ENCODE data around the gene CSH2.

The CSH2 gene

GRCh38 chr17:63835167-63835720, 38.2 kb downstream of the CSH2 start:
- no peak for ATAC-seq
- TF ChIP-seq ESRRG (CRISPR knock-in tag; IDR thresholded peaks at IDR 0.05) (no peak), OSR1 (CRISPR knock-in tag; IDR thresholded peaks at IDR 0.05) (no peak), BACH2 (CRISPR knock-in tag; IDR thresholded peaks at IDR 0.05; ENCODE audit: borderline replicate concordance) (no peak), GLIS3 (CRISPR knock-in tag; IDR thresholded peaks at IDR 0.05) (no peak), ZC3H10 (CRISPR knock-in tag; IDR thresholded peaks at IDR 0.05) (no peak), PATZ1 (CRISPR knock-in tag; IDR thresholded peaks at IDR 0.05; ENCODE audit: borderline replicate concordance) (no peak), ZNF565 (CRISPR knock-in tag; conservative IDR thresholded peaks at IDR 0.05; ENCODE audit: low read depth) (no peak), ARNTL (CRISPR knock-in tag; IDR thresholded peaks at IDR 0.05; ENCODE audit: borderline replicate concordance, low read depth) (no peak), ZNF70 (CRISPR knock-in tag; IDR thresholded peaks at IDR 0.05) (no peak), CREB5 (CRISPR knock-in tag; IDR thresholded peaks at IDR 0.05; ENCODE audit: low read depth) (no peak), CSDC2 (CRISPR knock-in tag; IDR thresholded peaks at IDR 0.05) (no peak), ISL1 (CRISPR knock-in tag; IDR thresholded peaks at IDR 0.05) (no peak)

- peak; percentile 94 for ATAC-seq
Measured at GRCh38 chr17:63834431-63835166, 38.9 kb downstream of the CSH2 start.

More at GRCh38 chr17:63834431-63835166, 38.9 kb downstream of the CSH2 start:
- TF ChIP-seq ARNTL (CRISPR knock-in tag; IDR thresholded peaks at IDR 0.05; ENCODE audit: borderline replicate concordance, low read depth) (no peak), ZNF70 (CRISPR knock-in tag; IDR thresholded peaks at IDR 0.05) (no peak), ZNF8 (CRISPR knock-in tag; IDR thresholded peaks at IDR 0.05) (no peak), TCF4 (CRISPR knock-in tag; IDR thresholded peaks at IDR 0.05; ENCODE audit: borderline replicate concordance) (no peak), CSDC2 (CRISPR knock-in tag; IDR thresholded peaks at IDR 0.05) (no peak), PATZ1 (CRISPR knock-in tag; IDR thresholded peaks at IDR 0.05; ENCODE audit: borderline replicate concordance) (no peak), BACH2 (CRISPR knock-in tag; IDR thresholded peaks at IDR 0.05; ENCODE audit: borderline replicate concordance) (no peak), TSHZ2 (CRISPR knock-in tag; IDR thresholded peaks at IDR 0.05) (no peak), TOX (CRISPR knock-in tag; IDR thresholded peaks at IDR 0.05; ENCODE audit: borderline replicate concordance) (no peak), CSRNP3 (CRISPR knock-in tag; IDR thresholded peaks at IDR 0.05) (no peak), ZNF565 (CRISPR knock-in tag; conservative IDR thresholded peaks at IDR 0.05; ENCODE audit: low read depth) (no peak), ZFP3 (CRISPR knock-in tag; IDR thresholded peaks at IDR 0.05) (no peak), POU6F1 (CRISPR knock-in tag; IDR thresholded peaks at IDR 0.05; ENCODE audit: borderline replicate concordance, low read depth) (no peak), OSR1 (CRISPR knock-in tag; IDR thresholded peaks at IDR 0.05) (no peak), SNAI2 (CRISPR knock-in tag; IDR thresholded peaks at IDR 0.05) (no peak), ZFP30 (CRISPR knock-in tag; IDR thresholded peaks at IDR 0.05) (no peak), PPARA (CRISPR knock-in tag; IDR thresholded peaks at IDR 0.05; ENCODE audit: borderline replicate concordance) (no peak), RARB (CRISPR knock-in tag; IDR thresholded peaks at IDR 0.05) (no peak), ISL1 (CRISPR knock-in tag; IDR thresholded peaks at IDR 0.05) (no peak)
